CD4-positive, alpha-beta T cell (primary cell): Measurements from ENCODE around the gene SRR. TPM values are rescaled to one million over a fixed set of nuclear protein-coding genes. Genes with fewer than 3 reads are reported as not detected.
A peak's percentile ranks its signal among the peaks of the same experiment; 100 is the strongest.

ENCODE experiments used
- ATAC-seq: fragments of 200-7000 bp; cut with Tn5 transposase; one replicate; pipeline ENCODE4 v1.10.0; 2022; ENCODE audit warnings: mild to moderate bottlenecking; ENCODE audit not compliant: poor library complexity
- CTCF ChIA-PET: fragments of 350-600 bp; sonication (Branson Sonifier 250); formaldehyde crosslinking; loops from one replicate; lab custom pipeline; 2021; ENCODE audit warnings: antibody characterized with exemption, inconsistent platforms; lab: Charles Lee
- POLR2A ChIA-PET: fragments of 350-600 bp; sonication (Branson Sonifier 250); formaldehyde crosslinking; loops from one replicate; lab custom pipeline; 2021; ENCODE audit warnings: antibody characterized with exemption, inconsistent platforms; lab: Charles Lee
- DNase-seq, 14 experiments: peaks; one replicate each; pipeline ENCODE4 v3.0.0-alpha.2; 2013 to 2020; ENCODE audit warnings: mixed read lengths in 2 of 14
- H3K27ac ChIP-seq, 2 donors: one replicate each; pipeline versions ENCODE4 v1.5.1 to v1.7.0; 2013; ENCODE audit warnings: low read length in 2 of 2, low read depth in 1 of 2, mild to moderate bottlenecking in 1 of 2
- H3K27me3 ChIP-seq, 2 experiments: 1 replicate in 1 of 2; 2 replicates in 1 of 2; pipeline versions ENCODE4 v1.6.1 to v1.7.0; 2013; ENCODE audit warnings: low read length in 2 of 2, control low read depth in 1 of 2, mild to moderate bottlenecking in 1 of 2, moderate library complexity in 1 of 2; ENCODE audit not compliant: insufficient read depth in 2 of 2, control insufficient read depth in 1 of 2
- H3K36me3 ChIP-seq: one replicate; pipeline ENCODE4 v1.6.1; 2013; ENCODE audit warnings: low read length, control low read depth; ENCODE audit not compliant: insufficient read depth
- H3K4me1 ChIP-seq: one replicate; pipeline ENCODE4 v1.6.1; 2013; ENCODE audit warnings: low read length, control low read depth; ENCODE audit not compliant: insufficient read depth
- H3K4me3 ChIP-seq: one replicate; pipeline ENCODE4 v1.5.1; 2013; ENCODE audit warnings: mild to moderate bottlenecking, low read length, moderate library complexity
- H3K9me3 ChIP-seq, 2 experiments: 1 replicate in 1 of 2; 2 replicates in 1 of 2; pipeline versions ENCODE4 v1.6.1 to v1.7.0; 2013; ENCODE audit warnings: low read length in 2 of 2, mild to moderate bottlenecking in 2 of 2, control low read depth in 1 of 2, moderate library complexity in 1 of 2; ENCODE audit not compliant: control insufficient read depth in 1 of 2, insufficient read depth in 1 of 2
- H3K27ac Mint-ChIP-seq: one replicate; pipeline ENCODE4 v1.8.0; 2020; ENCODE audit warnings: mixed read lengths
- H3K27me3 Mint-ChIP-seq: one replicate; pipeline ENCODE4 v1.8.0; 2021; ENCODE audit warnings: mixed read lengths
- H3K36me3 Mint-ChIP-seq: one replicate; pipeline ENCODE4 v1.8.0; 2021; ENCODE audit warnings: low read depth, mixed read lengths
- H3K4me1 Mint-ChIP-seq: one replicate; pipeline ENCODE4 v1.8.0; 2021; ENCODE audit warnings: low read depth, mixed read lengths
- H3K4me3 Mint-ChIP-seq: one replicate; pipeline ENCODE4 v1.8.0; 2020; ENCODE audit warnings: mild to moderate bottlenecking, mixed read lengths
- H3K9me3 Mint-ChIP-seq: one replicate; pipeline ENCODE4 v1.8.0; 2020; ENCODE audit warnings: mixed read lengths
- intact Hi-C, 2 experiments: fragments of 100-400 bp; cut with DNase I in 1 of 2; cut with micrococcal nuclease in 1 of 2; formaldehyde crosslinking; loops; one replicate each; pipeline versions ENCODE4 v1.15.1 to v1.9.0; 2023 to 2025; cut with DNase I, micrococcal nuclease
- total RNA-seq, 174 experiments: library from RNA in 2 of 174; stranded (reverse) in 2 of 174; gene quantifications; one replicate each; pipeline ENCODE4 v1.2.3 and lab custom pipeline; 2021 to 2026
- TF ChIP-seq, protein P1 (sequence below): fragments of 200-600 bp; IDR thresholded peaks from one replicate; pipeline ENCODE4 v1.8.0; 2022; ENCODE audit warnings: antibody characterized with exemption, mild to moderate bottlenecking

SRR gene
- total RNA-seq, 2 experiments from 2014 or later = 2.5 to 2.8 TPM

DNA sequence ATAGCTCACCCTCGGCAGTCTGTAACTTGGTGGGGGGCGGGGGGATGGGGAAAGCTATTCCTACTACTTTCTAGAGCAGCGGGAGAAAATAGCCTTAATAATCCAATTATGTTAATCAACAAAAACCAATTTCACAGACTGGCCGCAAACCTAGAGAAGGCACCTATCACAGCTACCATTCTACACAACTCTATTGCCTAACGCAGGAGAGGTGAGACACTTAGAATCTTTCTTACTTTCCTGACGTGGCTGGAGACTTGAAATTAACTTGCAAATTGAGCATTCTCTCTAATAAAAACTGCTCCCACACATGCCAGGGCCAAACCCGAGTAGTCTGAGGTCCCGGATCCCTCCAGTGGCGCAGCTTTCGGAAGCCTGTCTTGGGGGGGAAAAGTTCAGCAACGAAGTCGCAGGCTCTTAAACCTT, 959 bp upstream of the SRR start:
- ATAC-seq (peak; percentile 1), DNase-seq (peak in 3 of 14 experiments; percentile 7 to 46 (median 31))
- Mint-ChIP-seq H3K9me3 (no peaks in the 10 kb centered on the region), H3K27ac (peak overlapping the region; percentile 90), H3K4me3 (peak overlapping the region; percentile 98), H3K4me1 (peaks cover 59% of the 10 kb centered on the region), H3K36me3 (peaks cover 36% of the 10 kb centered on the region), H3K27me3 (no peaks in the 10 kb centered on the region)
- H3K36me3 ChIP-seq = peaks cover 27% of the 10 kb centered on the region
- intact Hi-C loops = loop anchor here (1.0 to 5.0 kb wide), 4 partner anchors 50 to 475 kb away; partner anchors contain the start of gene SMYD4 (in 1 of the 2)
- peaks cover 30% of the 10 kb centered on the region for H3K4me1 ChIP-seq
- POLR2A ChIA-PET = interaction anchor here (0.8 to 2.5 kb wide), 16 partner anchors 12 to 619 kb away, joined by 3 to 50 read pairs (median 4); partner anchors contain the start of genes MNT, RPA1, SGSM2 and SMYD4
- TF ChIP-seq, protein P1, sequence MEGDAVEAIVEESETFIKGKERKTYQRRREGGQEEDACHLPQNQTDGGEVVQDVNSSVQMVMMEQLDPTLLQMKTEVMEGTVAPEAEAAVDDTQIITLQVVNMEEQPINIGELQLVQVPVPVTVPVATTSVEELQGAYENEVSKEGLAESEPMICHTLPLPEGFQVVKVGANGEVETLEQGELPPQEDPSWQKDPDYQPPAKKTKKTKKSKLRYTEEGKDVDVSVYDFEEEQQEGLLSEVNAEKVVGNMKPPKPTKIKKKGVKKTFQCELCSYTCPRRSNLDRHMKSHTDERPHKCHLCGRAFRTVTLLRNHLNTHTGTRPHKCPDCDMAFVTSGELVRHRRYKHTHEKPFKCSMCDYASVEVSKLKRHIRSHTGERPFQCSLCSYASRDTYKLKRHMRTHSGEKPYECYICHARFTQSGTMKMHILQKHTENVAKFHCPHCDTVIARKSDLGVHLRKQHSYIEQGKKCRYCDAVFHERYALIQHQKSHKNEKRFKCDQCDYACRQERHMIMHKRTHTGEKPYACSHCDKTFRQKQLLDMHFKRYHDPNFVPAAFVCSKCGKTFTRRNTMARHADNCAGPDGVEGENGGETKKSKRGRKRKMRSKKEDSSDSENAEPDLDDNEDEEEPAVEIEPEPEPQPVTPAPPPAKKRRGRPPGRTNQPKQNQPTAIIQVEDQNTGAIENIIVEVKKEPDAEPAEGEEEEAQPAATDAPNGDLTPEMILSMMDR = no peak
- peak overlapping the region; percentile 32 to 84 for H3K27ac ChIP-seq
- CTCF ChIA-PET = interaction anchor here (1.0 to 1.5 kb wide), 4 partner anchors 36 to 80 kb away, joined by 3 to 6 read pairs (median 4); no protein-coding TSS in a partner anchor
- peak overlapping the region; percentile 94 for H3K4me3 ChIP-seq
- no peaks in the 10 kb centered on the region for H3K27me3 ChIP-seq
- no peaks in the 10 kb centered on the region for H3K9me3 ChIP-seq

DNA sequence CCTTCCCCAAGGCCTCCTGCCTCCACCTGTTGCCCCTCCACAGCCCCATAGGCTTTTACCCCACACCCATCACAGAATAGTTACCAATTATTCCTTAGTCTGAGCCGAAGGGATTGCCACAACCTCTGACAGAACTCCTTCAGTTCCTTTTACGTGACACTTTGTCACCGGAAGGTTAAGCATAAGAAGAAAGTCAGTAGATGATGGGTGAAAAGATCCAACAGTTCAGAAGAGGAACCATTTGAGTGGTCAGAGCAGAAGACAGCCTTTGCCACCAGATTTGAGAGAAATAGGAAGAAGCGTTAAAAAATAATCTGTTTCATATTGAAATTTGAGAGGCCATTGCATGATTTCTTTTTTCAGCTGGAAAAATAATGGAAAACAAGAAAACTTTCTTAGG, 1.2 kb downstream of the SRR start:
- no peak for DNase-seq
- Mint-ChIP-seq H3K4me1 (peaks cover 50% of the 10 kb centered on the region), H3K36me3 (peaks cover 16% of the 10 kb centered on the region), H3K4me3 (peak overlapping the region; percentile 76), H3K27me3 (no peaks in the 10 kb centered on the region), H3K9me3 (no peaks in the 10 kb centered on the region), H3K27ac (no peak overlapping the region)
- ATAC-seq = no peak
- Histone ChIP-seq H3K36me3 (peaks cover 10% of the 10 kb centered on the region), H3K4me3 (no peak overlapping the region), H3K27ac (no peak overlapping the region), H3K4me1 (peaks cover 30% of the 10 kb centered on the region), H3K9me3 (no peaks in the 10 kb centered on the region), H3K27me3 (no peaks in the 10 kb centered on the region)
- TF ChIP-seq, protein P1 = no peak
- intact Hi-C loops = loop anchor here in 1 of 2 experiments (1.0 to 5.0 kb wide), 3 partner anchors 30 to 478 kb away; partner anchors contain the start of gene SMYD4
- ChIA-PET CTCF (interaction anchor here (1.4 kb wide), 1 partner anchor 48 kb away, joined by 3 read pairs; no protein-coding TSS in a partner anchor), POLR2A (interaction anchor here (1.2 kb wide), 1 partner anchor 31 kb away, joined by 4 read pairs; the partner anchor contains the start of gene TSR1)

DNA sequence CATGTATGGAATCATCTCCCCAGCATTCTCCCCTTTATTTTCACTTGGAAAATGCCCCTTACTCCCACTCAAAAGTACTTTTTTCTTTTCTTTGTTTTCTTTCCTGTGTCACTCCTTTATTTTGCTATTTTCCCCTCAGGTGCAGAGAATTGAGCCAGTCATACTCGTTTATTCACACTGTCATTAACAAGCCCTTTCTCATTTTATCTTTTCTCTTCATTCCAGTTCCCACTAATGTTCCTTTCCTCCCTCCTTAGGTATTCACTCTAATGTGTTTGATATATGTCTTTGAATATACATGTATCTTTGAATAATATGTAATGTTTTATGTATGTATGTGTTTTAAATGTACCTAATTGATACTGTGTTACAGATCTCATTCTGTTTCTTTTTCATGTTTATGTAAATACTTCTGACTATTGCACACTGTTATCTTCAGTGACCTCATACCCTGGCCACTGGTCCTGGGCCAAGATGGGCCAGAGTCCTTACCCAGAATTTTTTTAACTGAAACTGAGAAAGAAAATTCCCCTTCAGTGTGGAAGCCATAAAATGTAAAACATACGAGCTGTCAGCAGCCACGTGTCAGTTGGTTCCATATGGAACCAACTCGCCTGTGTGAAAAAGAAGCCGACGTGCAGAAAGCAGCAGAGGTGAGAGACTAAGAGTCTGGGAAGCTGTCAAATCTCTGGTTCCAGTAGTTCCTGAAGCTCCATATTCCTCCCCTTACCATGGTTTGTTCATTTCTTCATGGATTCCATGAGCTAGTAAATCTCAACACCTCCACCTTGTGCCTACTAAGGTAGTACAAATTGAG, 5.8 kb downstream of the SRR start:
- ChIA-PET CTCF (no interaction called here), POLR2A (no interaction called here)
- peaks cover 3% of the 10 kb centered on the region for H3K4me1 ChIP-seq
- no peak overlapping the region for H3K4me3 ChIP-seq
- no peaks in the 10 kb centered on the region for H3K36me3 Mint-ChIP-seq
- H3K4me3 Mint-ChIP-seq = no peak overlapping the region
- no peak overlapping the region for H3K27ac Mint-ChIP-seq
- no peak overlapping the region for H3K27ac ChIP-seq
- intact Hi-C loops = no loop called here
- H3K27me3 ChIP-seq = no peaks in the 10 kb centered on the region
- H3K4me1 Mint-ChIP-seq = peaks cover 24% of the 10 kb centered on the region
- no peaks in the 10 kb centered on the region for H3K27me3 Mint-ChIP-seq
- H3K36me3 ChIP-seq = no peaks in the 10 kb centered on the region
- H3K9me3 Mint-ChIP-seq = no peaks in the 10 kb centered on the region
- DNase-seq (no peak), ATAC-seq (no peak)
- H3K9me3 ChIP-seq = no peaks in the 10 kb centered on the region
- TF ChIP-seq, protein P1 = no peak
